Femur (tissue), 1 donor: ENCODE results near the gene CD79A.

Experiments
- DNase-seq: peaks from one replicate; pipeline ENCODE4 v3.0.0-alpha.2; 2017

The CD79A gene

GRCh38 chr19:41920882-41921576, 44.0 kb downstream of the CD79A start:
- DNase-seq: no peak

- DNase-seq: no peak
These were observed 44.8 kb downstream of the CD79A start for GRCh38 chr19:41921577-41922576.

- DNase-seq: no peak
These were observed 45.5 kb downstream of the CD79A start for GRCh38 chr19:41922585-41922984.

- DNase-seq: no peak
These were observed 46.1 kb downstream of the CD79A start for GRCh38 chr19:41923045-41923788.

GRCh38 chr19:41924151-41925145, 47.4 kb downstream of the CD79A start:
- no peak for DNase-seq

- no peak for DNase-seq
These were observed 48.3 kb downstream of the CD79A start for GRCh38 chr19:41925208-41926003.

- DNase-seq: no peak
These were observed 49.1 kb downstream of the CD79A start for GRCh38 chr19:41926028-41926762.

- DNase-seq: no peak
These were observed 49.9 kb downstream of the CD79A start for GRCh38 chr19:41926763-41927496.

GRCh38 chr19:41927497-41928192, 50.6 kb downstream of the CD79A start:
- DNase-seq: no peak

- DNase-seq: no peak
These were observed 51.2 kb downstream of the CD79A start, which contains the start of gene ERFL for GRCh38 chr19:41928221-41928683. Gene ERFL, minus strand, starts transcription at chr19:41928449. Its CDS starts 15,530 bp downstream, at chr19:41912919.

GRCh38 chr19:41928754-41929535, 51.9 kb downstream of the CD79A start:
- no peak for DNase-seq

GRCh38 chr19:41929536-41930071, 52.5 kb downstream of the CD79A start:
- no peak for DNase-seq

GRCh38 chr19:41930322-41930722, 53.2 kb downstream of the CD79A start:
- DNase-seq: no peak
